WTC11 (cell line): ENCODE results near the gene CPEB4. TPM values are rescaled to one million over a fixed set of nuclear protein-coding genes. Genes with fewer than 3 reads are reported as not detected.

Source experiments
- ATAC-seq: fragments of 200-7000 bp; cut with Tn5 transposase; 2 replicates; pipeline ENCODE4 v1.10.0; 2021; ENCODE audit warnings: mild to moderate bottlenecking, moderate library complexity
- CTCF ChIA-PET: fragments of 300-600 bp; sonication (Branson Sonifier 250); formaldehyde crosslinking; loops from one replicate; lab custom pipeline; 2021; ENCODE audit warnings: antibody characterized with exemption; lab: Charles Lee
- POLR2A ChIA-PET: fragments of 350-600 bp; sonication (Branson Sonifier 250); formaldehyde crosslinking; loops from one replicate; lab custom pipeline; 2021; ENCODE audit warnings: antibody characterized with exemption; lab: Charles Lee
- DNase-seq: peaks from one replicate; pipeline ENCODE4 v3.0.0; 2021; ENCODE audit warnings: low spot score
- H3K27ac Mint-ChIP-seq: 2 replicates; pipeline ENCODE4 v1.8.0; 2021; ENCODE audit warnings: mixed read lengths
- H3K27me3 Mint-ChIP-seq: 2 replicates; pipeline ENCODE4 v1.8.0; 2021; ENCODE audit warnings: low read depth, mild to moderate bottlenecking, moderate library complexity, mixed read lengths
- H3K36me3 Mint-ChIP-seq: 2 replicates; pipeline ENCODE4 v1.8.0; 2021; ENCODE audit warnings: mixed read lengths
- H3K4me1 Mint-ChIP-seq: 2 replicates; pipeline ENCODE4 v1.8.0; 2022; ENCODE audit warnings: mixed read lengths
- H3K4me3 Mint-ChIP-seq: 2 replicates; pipeline ENCODE4 v1.8.0; 2021; ENCODE audit warnings: mild to moderate bottlenecking, moderate library complexity, mixed read lengths
- H3K9me3 Mint-ChIP-seq: 2 replicates; pipeline ENCODE4 v1.8.0; 2021; ENCODE audit warnings: mixed read lengths
- AFF4 ChIP-seq: sonication (generic); formaldehyde crosslinking; IDR thresholded peaks from 2 replicates; pipeline ENCODE4 v1.8.1; 2023; ENCODE audit warnings: mild to moderate bottlenecking, missing genetic modification reagents, borderline replicate concordance
- CTCF ChIP-seq: fragments of 200-600 bp; IDR thresholded peaks from 2 replicates; pipeline ENCODE4 v1.8.0; 2022; ENCODE audit warnings: antibody characterized with exemption
- E2F1 ChIP-seq: sonication (generic); formaldehyde crosslinking; IDR thresholded peaks from 2 replicates; pipeline ENCODE4 v1.8.0; 2022; ENCODE audit warnings: mild to moderate bottlenecking, missing genetic modification reagents
- E2F5 ChIP-seq: sonication (generic); formaldehyde crosslinking; IDR thresholded peaks from 2 replicates; pipeline ENCODE4 v1.8.1; 2022; ENCODE audit warnings: mild to moderate bottlenecking, moderate library complexity, missing genetic modification reagents
- ESRRA ChIP-seq: sonication (generic); formaldehyde crosslinking; IDR thresholded peaks from 2 replicates; pipeline ENCODE4 v1.8.1; 2022; ENCODE audit warnings: mild to moderate bottlenecking, missing genetic modification reagents, borderline replicate concordance
- ETV6 ChIP-seq: sonication (generic); formaldehyde crosslinking; IDR thresholded peaks from 2 replicates; pipeline ENCODE4 v1.8.1; 2022; ENCODE audit warnings: mild to moderate bottlenecking, missing genetic modification reagents
- FOXK1 ChIP-seq: sonication (generic); formaldehyde crosslinking; IDR thresholded peaks from 2 replicates; pipeline ENCODE4 v1.8.0; 2022; ENCODE audit warnings: mild to moderate bottlenecking, moderate library complexity, missing genetic modification reagents
- HMGA2 ChIP-seq: fragments of 250-450 bp; sonication (Bioruptor Pico); IDR thresholded peaks from 2 replicates; pipeline ENCODE4 v1.4.0; 2021; ENCODE audit warnings: mild to moderate bottlenecking, moderate library complexity
- NFATC4 ChIP-seq: fragments of 250-450 bp; sonication (Bioruptor Pico); IDR thresholded peaks from 2 replicates; pipeline ENCODE4 v1.9.0; 2021; ENCODE audit warnings: mild to moderate bottlenecking
- NR2C2 ChIP-seq: sonication (generic); formaldehyde crosslinking; IDR thresholded peaks from 2 replicates; pipeline ENCODE4 v1.8.0; 2022; ENCODE audit warnings: mild to moderate bottlenecking, missing genetic modification reagents
- PRRX2 ChIP-seq: fragments of 250-450 bp; sonication (Bioruptor Pico); IDR thresholded peaks from 2 replicates; pipeline ENCODE4 v1.8.0; 2021; ENCODE audit warnings: mild to moderate bottlenecking
- SOX15 ChIP-seq: fragments of 250-450 bp; sonication (Bioruptor Pico); IDR thresholded peaks from 2 replicates; pipeline ENCODE4 v1.9.0; 2021; ENCODE audit warnings: mild to moderate bottlenecking
- ZBTB43 ChIP-seq: sonication (generic); formaldehyde crosslinking; IDR thresholded peaks from 2 replicates; pipeline ENCODE4 v1.8.1; 2023; ENCODE audit warnings: mild to moderate bottlenecking, missing genetic modification reagents
- ZNF317 ChIP-seq: sonication (generic); formaldehyde crosslinking; IDR thresholded peaks from 2 replicates; pipeline ENCODE4 v1.8.1; 2023; ENCODE audit warnings: low read depth, mild to moderate bottlenecking, moderate library complexity, missing genetic modification reagents, borderline replicate concordance
- ZNF396 ChIP-seq: fragments of 250-450 bp; sonication (Bioruptor Pico); IDR thresholded peaks from 2 replicates; pipeline ENCODE4 v1.8.0; 2021; ENCODE audit warnings: mild to moderate bottlenecking, moderate library complexity, borderline replicate concordance
- ZNF423 ChIP-seq: fragments of 250-450 bp; sonication (Bioruptor Pico); IDR thresholded peaks from 2 replicates; pipeline ENCODE4 v2.1.2; 2022; ENCODE audit warnings: mild to moderate bottlenecking, moderate library complexity
- total RNA-seq: library from RNA; stranded (reverse); gene quantifications from 3 replicates; pipeline ENCODE4 v1.2.3, GENCODE V29; 2021

Gene CPEB4
- total RNA-seq, 1 experiment from 2014 or later, result 12.7 TPM

- TF ChIP-seq CTCF (no peak), E2F1 (CRISPR knock-in tag) (no peak), FOXK1 (CRISPR knock-in tag) (no peak), NFATC4 (CRISPR knock-in tag) (no peak), PRRX2 (no peak)
- TF ChIP-seq, all 79 proteins: peak for 0
Measured at GRCh38 chr5:173903396-173904140, 15.4 kb downstream of the CPEB4 start (continued).

- ChIA-PET CTCF (interaction anchor here (1.0 kb wide), 1 partner anchor 14 kb away, joined by 5 read pairs; no protein-coding TSS in a partner anchor), POLR2A (no interaction called here)
- H3K27ac Mint-ChIP-seq, result no peak overlapping the region
- DNase-seq (no peak), ATAC-seq (no peak)
- H3K9me3 Mint-ChIP-seq, result no peaks in the 10 kb centered on the region
- no peaks in the 10 kb centered on the region for H3K36me3 Mint-ChIP-seq
- peaks cover 42% of the 10 kb centered on the region for H3K4me1 Mint-ChIP-seq
- no peak for TF ChIP-seq E2F5 (CRISPR knock-in tag)
- no peak for TF ChIP-seq AFF4
- no peak for TF ChIP-seq ZNF396 (CRISPR knock-in tag)
- no peak for TF ChIP-seq ZBTB43 (CRISPR knock-in tag)
- no peak for TF ChIP-seq ESRRA (CRISPR knock-in tag)
- TF ChIP-seq SOX15 (CRISPR knock-in tag), result no peak
- TF ChIP-seq ZNF317, result no peak
- no peak for TF ChIP-seq ZNF423 (CRISPR knock-in tag)
- TF ChIP-seq HMGA2 (CRISPR knock-in tag), result no peak
- no peak overlapping the region for H3K4me3 Mint-ChIP-seq
- no peaks in the 10 kb centered on the region for H3K27me3 Mint-ChIP-seq
Measured at GRCh38 chr5:173904151-173904550, 16.0 kb downstream of the CPEB4 start.

- ChIA-PET CTCF (interaction anchor here (1.0 kb wide), 1 partner anchor 18 kb away, joined by 4 read pairs; no protein-coding TSS in a partner anchor), POLR2A (no interaction called here)
- TF ChIP-seq NR2C2 (no peak), AFF4 (no peak), ETV6 (no peak)
- Mint-ChIP-seq H3K4me1 (peaks cover 51% of the 10 kb centered on the region), H3K36me3 (no peaks in the 10 kb centered on the region), H3K27me3 (no peaks in the 10 kb centered on the region), H3K4me3 (no peak overlapping the region), H3K9me3 (no peaks in the 10 kb centered on the region), H3K27ac (no peak overlapping the region)
- DNase-seq, result no peak
- no peak for ATAC-seq
Measured at GRCh38 chr5:173907284-173907683, 19.1 kb downstream of the CPEB4 start.
